HEK293 (cell line): Measurements from ENCODE around the gene MT1B.

Experiments used
- CTCF ChIA-PET: fragments of 350-600 bp; formaldehyde crosslinking; extraction: SDS; loops from one replicate; lab custom pipeline; 2021; ENCODE audit warnings: antibody characterized with exemption; lab: Yijun Ruan, JAX
- POLR2A ChIA-PET: fragments of 300-600 bp; formaldehyde crosslinking; extraction: SDS; loops from one replicate; lab custom pipeline; 2020; ENCODE audit warnings: antibody characterized with exemption, inconsistent platforms; lab: Yijun Ruan, JAX
- H3K27ac ChIP-seq: fragments of 200-500 bp; sonication (Bioruptor generic); 2 replicates; pipeline ENCODE4 v1.5.1; 2014; ENCODE audit warnings: low read depth, low read length, control low read depth, inconsistent platforms; ENCODE audit errors: extremely low read depth
- H3K36me3 ChIP-seq, 2 experiments: fragments of 200-500 bp in 1 of 2; sonication (Bioruptor generic) in 1 of 2; 1 replicate in 1 of 2; 2 replicates in 1 of 2; pipeline ENCODE4 v1.5.1; 2014 to 2017; ENCODE audit warnings: inconsistent platforms in 2 of 2, low read length in 2 of 2; ENCODE audit not compliant: control insufficient read depth in 2 of 2, insufficient read depth in 1 of 2
- H3K4me1 ChIP-seq: fragments of 200-500 bp; sonication (Bioruptor generic); 2 replicates; pipeline ENCODE4 v1.5.1; 2014; ENCODE audit warnings: mild to moderate bottlenecking, low read length, inconsistent platforms; ENCODE audit not compliant: control insufficient read depth, insufficient read depth
- H3K4me3 ChIP-seq: 2 replicates; pipeline ENCODE4 v1.5.1; 2011; ENCODE audit warnings: low read depth, mild to moderate bottlenecking, control low read depth, low read length, moderate library complexity
- H3K9me3 ChIP-seq: fragments of 200-500 bp; sonication (Bioruptor generic); 2 replicates; pipeline ENCODE4 v1.5.1; 2014; ENCODE audit warnings: low read depth, low read length, inconsistent platforms; ENCODE audit not compliant: control insufficient read depth, insufficient read depth
- HOXA7 ChIP-seq: sonication (generic); formaldehyde crosslinking; IDR thresholded peaks from 2 replicates; pipeline ENCODE4 v1.8.1; 2022; ENCODE audit warnings: missing genetic modification reagents, borderline replicate concordance
- KLF16 ChIP-seq: fragments of 450-650 bp; formaldehyde crosslinking; IDR thresholded peaks from 2 replicates; pipeline ENCODE4 v1.5.1; 2017; ENCODE audit warnings: missing biosample characterization, missing genetic modification characterization
- MYNN ChIP-seq: fragments of 450-650 bp; formaldehyde crosslinking; IDR thresholded peaks from 2 replicates; pipeline ENCODE4 v1.5.1; 2016; ENCODE audit warnings: missing biosample characterization, missing genetic modification characterization, borderline replicate concordance
- OSR2 ChIP-seq: fragments of 450-650 bp; formaldehyde crosslinking; IDR thresholded peaks from 2 replicates; pipeline ENCODE4 v1.5.1; 2016; ENCODE audit warnings: missing biosample characterization, missing genetic modification characterization
- SP3 ChIP-seq: fragments of 450-650 bp; formaldehyde crosslinking; IDR thresholded peaks from 2 replicates; pipeline ENCODE4 v1.5.1; 2016; ENCODE audit warnings: missing biosample characterization, missing genetic modification characterization
- TCF7L2 ChIP-seq: IDR thresholded peaks from 2 replicates; pipeline ENCODE4 v1.6.1; 2011; ENCODE audit warnings: low read depth, mild to moderate bottlenecking, inconsistent platforms, low read length, moderate library complexity, borderline replicate concordance
- YY1 ChIP-seq: fragments of 450-650 bp; formaldehyde crosslinking; IDR thresholded peaks from 2 replicates; pipeline ENCODE4 v1.5.1; 2018; ENCODE audit warnings: missing biosample characterization, missing genetic modification characterization
- ZNF169 ChIP-seq: fragments of 450-650 bp; formaldehyde crosslinking; IDR thresholded peaks from 2 replicates; pipeline ENCODE4 v1.5.1; 2016; ENCODE audit warnings: missing biosample characterization, missing genetic modification characterization
- ZNF571 ChIP-seq: fragments of 450-650 bp; formaldehyde crosslinking; IDR thresholded peaks from 2 replicates; pipeline ENCODE4 v1.5.0; 2017; ENCODE audit warnings: missing biosample characterization, missing genetic modification characterization
- ZNF596 ChIP-seq: fragments of 450-650 bp; IDR thresholded peaks from 2 replicates; pipeline ENCODE4 v1.5.0; 2018; ENCODE audit warnings: missing biosample characterization, mild to moderate bottlenecking, missing genetic modification characterization, moderate library complexity
- ZNF623 ChIP-seq: fragments of 450-650 bp; formaldehyde crosslinking; IDR thresholded peaks from 2 replicates; pipeline ENCODE4 v1.5.1; 2016; ENCODE audit warnings: missing biosample characterization, missing genetic modification characterization
- ZNF664 ChIP-seq: fragments of 450-650 bp; formaldehyde crosslinking; IDR thresholded peaks from 2 replicates; pipeline ENCODE4 v1.5.1; 2016; ENCODE audit warnings: missing biosample characterization, missing genetic modification characterization
- ZNF677 ChIP-seq: fragments of 450-650 bp; IDR thresholded peaks from 2 replicates; pipeline ENCODE4 v1.5.0; 2018; ENCODE audit warnings: missing biosample characterization, mild to moderate bottlenecking, missing genetic modification characterization, moderate library complexity
- ZNF768 ChIP-seq: fragments of 450-650 bp; formaldehyde crosslinking; IDR thresholded peaks from 2 replicates; pipeline ENCODE4 v1.5.1; 2018; ENCODE audit warnings: missing biosample characterization, mild to moderate bottlenecking, missing genetic modification characterization
- ZXDB ChIP-seq: fragments of 450-650 bp; formaldehyde crosslinking; IDR thresholded peaks from 2 replicates; pipeline ENCODE4 v1.5.1; 2016; ENCODE audit warnings: missing biosample characterization, missing genetic modification characterization
- TF ChIP-seq, protein P1 (sequence below): fragments of 450-650 bp; formaldehyde crosslinking; IDR thresholded peaks from 2 replicates; pipeline ENCODE4 v1.5.1; 2016; ENCODE audit warnings: missing biosample characterization, missing genetic modification characterization
- TF ChIP-seq, protein P2 (sequence below): fragments of 450-650 bp; formaldehyde crosslinking; IDR thresholded peaks from 2 replicates; pipeline ENCODE4 v1.5.0; 2017; ENCODE audit warnings: missing biosample characterization, missing genetic modification characterization, borderline replicate concordance
- TF ChIP-seq, protein P3 (sequence below): fragments of 450-650 bp; formaldehyde crosslinking; IDR thresholded peaks from 2 replicates; pipeline ENCODE4; 2016; ENCODE audit warnings: missing biosample characterization, missing genetic modification characterization
- TF ChIP-seq, protein P4 (sequence below): fragments of 450-650 bp; formaldehyde crosslinking; IDR thresholded peaks from 2 replicates; pipeline ENCODE4 v1.5.1; 2017; ENCODE audit warnings: missing biosample characterization, missing genetic modification characterization
- TF ChIP-seq, protein P5 (sequence below): fragments of 450-650 bp; IDR thresholded peaks from 2 replicates; pipeline ENCODE4 v1.5.1; 2018; ENCODE audit warnings: missing biosample characterization, mild to moderate bottlenecking, missing genetic modification characterization

The MT1B gene

DNA sequence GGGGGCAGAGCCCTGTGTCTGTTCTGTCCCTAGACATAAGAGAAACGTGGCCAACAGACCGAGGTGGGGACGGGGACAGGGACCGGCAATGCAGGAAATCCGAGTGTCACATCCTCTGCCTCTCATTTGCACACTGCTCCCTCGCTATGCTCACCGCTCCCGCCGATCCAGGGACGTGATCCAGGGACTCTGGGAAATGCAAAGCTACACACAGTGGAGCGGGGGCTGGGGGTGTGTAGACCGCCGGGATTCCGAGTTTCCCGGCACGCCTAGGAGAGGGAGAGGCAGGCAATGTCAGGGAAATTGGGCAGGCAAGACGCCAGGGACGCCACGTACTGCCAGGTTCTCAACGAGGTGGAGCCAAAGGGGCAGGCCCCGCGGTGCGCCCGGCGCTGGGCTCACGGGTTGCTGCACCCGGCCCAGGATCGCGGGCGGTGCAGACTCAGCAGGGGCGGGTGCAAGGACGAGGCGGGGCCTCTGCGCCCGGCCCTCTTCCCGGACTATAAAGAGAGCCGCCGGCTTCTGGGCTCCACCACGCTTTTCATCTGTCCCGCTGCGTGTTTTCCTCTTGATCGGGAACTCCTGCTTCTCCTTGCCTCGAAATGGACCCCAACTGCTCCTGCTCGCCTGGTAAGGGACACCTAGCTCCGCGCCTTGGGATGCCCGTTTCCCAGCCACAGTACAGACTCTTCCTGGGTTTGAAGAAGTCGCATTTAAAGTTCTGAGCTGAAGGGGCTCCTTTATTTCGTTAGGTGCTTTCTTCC, 30.4 kb downstream of the MT1B start, which contains the start of gene MT1X (continued):
- TF ChIP-seq OSR2 (tag by site-specific recombination) (0 out of 2 replicates have a peak, but pooled peaks have one; percentile 27), TCF7L2 (peak; percentile 89; the same call in 1 of the 2 replicates), SP3 (tag by site-specific recombination) (peak; percentile 77), ZNF664 (tag by site-specific recombination) (no peak), MYNN (no peak)
- TF ChIP-seq, protein P1, sequence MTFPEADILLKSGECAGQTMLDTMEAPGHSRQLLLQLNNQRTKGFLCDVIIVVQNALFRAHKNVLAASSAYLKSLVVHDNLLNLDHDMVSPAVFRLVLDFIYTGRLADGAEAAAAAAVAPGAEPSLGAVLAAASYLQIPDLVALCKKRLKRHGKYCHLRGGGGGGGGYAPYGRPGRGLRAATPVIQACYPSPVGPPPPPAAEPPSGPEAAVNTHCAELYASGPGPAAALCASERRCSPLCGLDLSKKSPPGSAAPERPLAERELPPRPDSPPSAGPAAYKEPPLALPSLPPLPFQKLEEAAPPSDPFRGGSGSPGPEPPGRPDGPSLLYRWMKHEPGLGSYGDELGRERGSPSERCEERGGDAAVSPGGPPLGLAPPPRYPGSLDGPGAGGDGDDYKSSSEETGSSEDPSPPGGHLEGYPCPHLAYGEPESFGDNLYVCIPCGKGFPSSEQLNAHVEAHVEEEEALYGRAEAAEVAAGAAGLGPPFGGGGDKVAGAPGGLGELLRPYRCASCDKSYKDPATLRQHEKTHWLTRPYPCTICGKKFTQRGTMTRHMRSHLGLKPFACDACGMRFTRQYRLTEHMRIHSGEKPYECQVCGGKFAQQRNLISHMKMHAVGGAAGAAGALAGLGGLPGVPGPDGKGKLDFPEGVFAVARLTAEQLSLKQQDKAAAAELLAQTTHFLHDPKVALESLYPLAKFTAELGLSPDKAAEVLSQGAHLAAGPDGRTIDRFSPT: 0 out of 2 replicates have a peak, but pooled peaks have one; percentile 23

DNA sequence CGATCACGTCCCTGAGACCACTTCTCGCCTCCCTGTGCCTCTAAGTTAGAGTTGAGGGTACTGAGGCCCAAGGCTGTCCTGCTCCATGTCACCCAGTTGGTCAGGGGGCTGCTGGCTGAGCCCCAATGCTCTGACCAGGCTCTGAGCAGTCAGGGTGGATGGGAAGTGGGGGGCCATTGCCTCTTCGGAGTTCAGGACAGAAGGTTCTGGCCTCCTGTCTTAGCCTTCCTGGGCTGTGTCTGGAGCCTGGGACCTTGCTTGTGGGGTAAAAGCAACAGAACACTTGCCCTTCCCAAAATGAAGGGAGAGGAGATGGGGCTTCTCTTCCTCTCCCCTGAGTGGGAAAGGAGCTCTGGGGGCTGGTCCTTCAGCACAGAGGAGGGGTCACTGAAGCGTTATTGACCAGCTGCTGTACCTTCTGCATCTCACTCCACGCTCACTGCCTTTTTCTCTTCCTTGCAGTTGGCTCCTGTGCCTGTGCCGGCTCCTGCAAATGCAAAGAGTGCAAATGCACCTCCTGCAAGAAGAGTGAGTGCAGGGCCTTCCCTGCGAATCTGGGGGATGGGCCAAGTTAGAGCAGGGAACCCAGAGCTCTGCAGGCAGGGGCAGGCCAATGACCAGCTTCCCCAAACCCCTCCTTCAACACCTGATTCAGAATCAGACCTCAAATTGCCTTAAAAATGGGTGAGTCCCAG, 31.2 kb downstream of the MT1B start:
- CTCF ChIA-PET: interaction anchor here (0.6 to 2.7 kb wide), 4 partner anchors 15 to 72 kb away, joined by 3 to 12 read pairs (median 3); no protein-coding TSS in a partner anchor
- POLR2A ChIA-PET: interaction anchor here (0.8 to 1.9 kb wide), 3 partner anchors 10 to 75 kb away, joined by 3 to 13 read pairs (median 7); partner anchors contain the start of genes MT1F and MT2A

DNA sequence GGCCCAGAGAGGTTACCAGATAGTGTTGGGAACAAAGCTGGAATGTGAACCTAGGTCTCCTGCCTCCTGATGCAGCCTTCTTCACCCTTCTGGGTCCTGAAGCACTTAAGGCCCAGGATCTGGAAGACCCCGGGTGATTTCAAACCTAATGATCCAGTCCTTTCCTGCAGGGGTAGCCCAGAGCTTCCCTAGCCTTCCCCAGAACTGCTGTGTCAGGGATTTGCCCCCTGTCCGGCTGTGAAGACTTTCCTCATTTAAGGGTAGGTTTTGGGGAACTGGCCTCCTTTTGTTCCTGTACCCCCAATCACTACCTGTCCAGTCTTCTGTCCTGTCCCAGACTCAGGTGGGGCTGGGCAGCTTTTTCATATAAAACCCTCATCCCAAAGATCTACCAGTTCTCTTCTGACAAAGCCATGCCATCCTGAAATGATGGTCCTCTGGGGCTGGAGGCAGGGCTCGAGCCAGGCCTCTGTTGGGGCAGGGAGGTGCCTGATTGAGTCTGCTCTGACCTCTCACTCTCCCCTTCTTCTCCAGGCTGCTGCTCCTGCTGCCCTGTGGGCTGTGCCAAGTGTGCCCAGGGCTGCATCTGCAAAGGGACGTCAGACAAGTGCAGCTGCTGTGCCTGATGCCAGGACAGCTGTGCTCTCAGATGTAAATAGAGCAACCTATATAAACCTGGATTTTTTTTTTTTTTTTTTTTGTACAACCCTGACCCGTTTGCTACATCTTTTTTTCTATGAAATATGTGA, 31.9 kb downstream of the MT1B start:
- H3K4me1 ChIP-seq: peaks cover 3% of the 10 kb centered on the region
- no peak overlapping the region for H3K27ac ChIP-seq
- H3K9me3 ChIP-seq: no peaks in the 10 kb centered on the region
- CTCF ChIA-PET: interaction anchor here (0.6 to 2.7 kb wide), 3 partner anchors 10 to 23 kb away, joined by 3 to 12 read pairs (median 6); no protein-coding TSS in a partner anchor
- H3K36me3 ChIP-seq: no peaks in the 10 kb centered on the region
- POLR2A ChIA-PET: interaction anchor here (0.8 to 1.9 kb wide), 3 partner anchors 10 to 75 kb away, joined by 3 to 13 read pairs (median 7); partner anchors contain the start of genes MT1F and MT2A
- H3K4me3 ChIP-seq: no peak overlapping the region
- no peak for TF ChIP-seq YY1 (tag by site-specific recombination)
- TF ChIP-seq KLF16 (tag by site-specific recombination): no peak
- no peak for TF ChIP-seq HOXA7 (CRISPR knock-in tag)
- no peak for TF ChIP-seq ZNF677 (tag by site-specific recombination)
- TF ChIP-seq ZNF571 (tag by site-specific recombination): no peak
- TF ChIP-seq, protein P2, sequence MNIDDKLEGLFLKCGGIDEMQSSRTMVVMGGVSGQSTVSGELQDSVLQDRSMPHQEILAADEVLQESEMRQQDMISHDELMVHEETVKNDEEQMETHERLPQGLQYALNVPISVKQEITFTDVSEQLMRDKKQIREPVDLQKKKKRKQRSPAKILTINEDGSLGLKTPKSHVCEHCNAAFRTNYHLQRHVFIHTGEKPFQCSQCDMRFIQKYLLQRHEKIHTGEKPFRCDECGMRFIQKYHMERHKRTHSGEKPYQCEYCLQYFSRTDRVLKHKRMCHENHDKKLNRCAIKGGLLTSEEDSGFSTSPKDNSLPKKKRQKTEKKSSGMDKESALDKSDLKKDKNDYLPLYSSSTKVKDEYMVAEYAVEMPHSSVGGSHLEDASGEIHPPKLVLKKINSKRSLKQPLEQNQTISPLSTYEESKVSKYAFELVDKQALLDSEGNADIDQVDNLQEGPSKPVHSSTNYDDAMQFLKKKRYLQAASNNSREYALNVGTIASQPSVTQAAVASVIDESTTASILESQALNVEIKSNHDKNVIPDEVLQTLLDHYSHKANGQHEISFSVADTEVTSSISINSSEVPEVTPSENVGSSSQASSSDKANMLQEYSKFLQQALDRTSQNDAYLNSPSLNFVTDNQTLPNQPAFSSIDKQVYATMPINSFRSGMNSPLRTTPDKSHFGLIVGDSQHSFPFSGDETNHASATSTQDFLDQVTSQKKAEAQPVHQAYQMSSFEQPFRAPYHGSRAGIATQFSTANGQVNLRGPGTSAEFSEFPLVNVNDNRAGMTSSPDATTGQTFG (tag by site-specific recombination): no peak
- TF ChIP-seq ZNF768 (tag by site-specific recombination): no peak
- no peak for TF ChIP-seq ZXDB
- no peak for TF ChIP-seq ZNF596 (tag by site-specific recombination)
- TF ChIP-seq, protein P3, sequence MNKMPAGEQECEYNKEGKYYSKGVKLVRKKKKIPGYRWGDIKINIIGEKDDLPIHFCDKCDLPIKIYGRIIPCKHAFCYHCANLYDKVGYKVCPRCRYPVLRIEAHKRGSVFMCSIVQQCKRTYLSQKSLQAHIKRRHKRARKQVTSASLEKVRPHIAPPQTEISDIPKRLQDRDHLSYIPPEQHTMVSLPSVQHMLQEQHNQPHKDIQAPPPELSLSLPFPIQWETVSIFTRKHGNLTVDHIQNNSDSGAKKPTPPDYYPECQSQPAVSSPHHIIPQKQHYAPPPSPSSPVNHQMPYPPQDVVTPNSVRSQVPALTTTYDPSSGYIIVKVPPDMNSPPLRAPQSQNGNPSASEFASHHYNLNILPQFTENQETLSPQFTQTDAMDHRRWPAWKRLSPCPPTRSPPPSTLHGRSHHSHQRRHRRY: no peak
- TF ChIP-seq, protein P4, sequence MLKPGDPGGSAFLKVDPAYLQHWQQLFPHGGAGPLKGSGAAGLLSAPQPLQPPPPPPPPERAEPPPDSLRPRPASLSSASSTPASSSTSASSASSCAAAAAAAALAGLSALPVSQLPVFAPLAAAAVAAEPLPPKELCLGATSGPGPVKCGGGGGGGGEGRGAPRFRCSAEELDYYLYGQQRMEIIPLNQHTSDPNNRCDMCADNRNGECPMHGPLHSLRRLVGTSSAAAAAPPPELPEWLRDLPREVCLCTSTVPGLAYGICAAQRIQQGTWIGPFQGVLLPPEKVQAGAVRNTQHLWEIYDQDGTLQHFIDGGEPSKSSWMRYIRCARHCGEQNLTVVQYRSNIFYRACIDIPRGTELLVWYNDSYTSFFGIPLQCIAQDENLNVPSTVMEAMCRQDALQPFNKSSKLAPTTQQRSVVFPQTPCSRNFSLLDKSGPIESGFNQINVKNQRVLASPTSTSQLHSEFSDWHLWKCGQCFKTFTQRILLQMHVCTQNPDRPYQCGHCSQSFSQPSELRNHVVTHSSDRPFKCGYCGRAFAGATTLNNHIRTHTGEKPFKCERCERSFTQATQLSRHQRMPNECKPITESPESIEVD (tag by site-specific recombination): no peak
- TF ChIP-seq ZNF169 (tag by site-specific recombination): no peak

More for the DNA sequence above, 31.2 kb downstream of the MT1B start:
- Histone ChIP-seq H3K4me1 (peaks cover 3% of the 10 kb centered on the region), H3K36me3 (no peaks in the 10 kb centered on the region), H3K27ac (no peak overlapping the region), H3K4me3 (no peak overlapping the region), H3K9me3 (no peaks in the 10 kb centered on the region)
- no peak for TF ChIP-seq ZNF623 (tag by site-specific recombination)
- TF ChIP-seq, protein P5, sequence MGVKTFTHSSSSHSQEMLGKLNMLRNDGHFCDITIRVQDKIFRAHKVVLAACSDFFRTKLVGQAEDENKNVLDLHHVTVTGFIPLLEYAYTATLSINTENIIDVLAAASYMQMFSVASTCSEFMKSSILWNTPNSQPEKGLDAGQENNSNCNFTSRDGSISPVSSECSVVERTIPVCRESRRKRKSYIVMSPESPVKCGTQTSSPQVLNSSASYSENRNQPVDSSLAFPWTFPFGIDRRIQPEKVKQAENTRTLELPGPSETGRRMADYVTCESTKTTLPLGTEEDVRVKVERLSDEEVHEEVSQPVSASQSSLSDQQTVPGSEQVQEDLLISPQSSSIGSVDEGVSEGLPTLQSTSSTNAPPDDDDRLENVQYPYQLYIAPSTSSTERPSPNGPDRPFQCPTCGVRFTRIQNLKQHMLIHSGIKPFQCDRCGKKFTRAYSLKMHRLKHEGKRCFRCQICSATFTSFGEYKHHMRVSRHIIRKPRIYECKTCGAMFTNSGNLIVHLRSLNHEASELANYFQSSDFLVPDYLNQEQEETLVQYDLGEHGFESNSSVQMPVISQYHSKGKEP: peak; percentile 53; the same call in 1 of the 2 replicates
